ENCODE data around the gene DAPK2. TPM values are rescaled to one million over a fixed set of nuclear protein-coding genes. Genes with fewer than 3 reads are reported as not detected.

Gene DAPK2
- total and polyA plus RNA-seq, 2 donors (not counting 1 experiment from before 2014, with no cell fraction given): 14.4 to 21.4 TPM

DNA sequence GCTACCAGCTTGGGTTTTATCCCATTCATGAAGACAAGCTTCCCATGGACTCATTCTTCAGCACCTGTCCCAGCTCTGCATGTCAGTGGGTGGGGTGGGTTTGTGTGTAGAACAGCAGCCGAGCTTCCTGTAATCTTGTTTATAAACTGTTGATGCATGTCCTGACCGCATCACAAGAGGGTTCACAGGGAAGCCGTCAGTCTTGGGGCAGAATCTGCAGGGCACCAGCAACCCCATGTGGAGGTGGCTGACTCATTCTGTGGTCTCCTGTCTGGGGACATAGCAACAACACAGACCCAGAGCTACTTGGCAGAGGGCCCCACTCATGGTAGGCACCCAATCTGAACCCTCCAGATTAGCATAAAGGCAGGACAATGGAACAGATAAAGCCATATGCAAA, 35.6 kb downstream of the DAPK2 start:
- DNase-seq (ENCODE audit: low read depth in 2 of 2): peak; percentile 74 to 92
- TF ChIP-seq, protein P1, sequence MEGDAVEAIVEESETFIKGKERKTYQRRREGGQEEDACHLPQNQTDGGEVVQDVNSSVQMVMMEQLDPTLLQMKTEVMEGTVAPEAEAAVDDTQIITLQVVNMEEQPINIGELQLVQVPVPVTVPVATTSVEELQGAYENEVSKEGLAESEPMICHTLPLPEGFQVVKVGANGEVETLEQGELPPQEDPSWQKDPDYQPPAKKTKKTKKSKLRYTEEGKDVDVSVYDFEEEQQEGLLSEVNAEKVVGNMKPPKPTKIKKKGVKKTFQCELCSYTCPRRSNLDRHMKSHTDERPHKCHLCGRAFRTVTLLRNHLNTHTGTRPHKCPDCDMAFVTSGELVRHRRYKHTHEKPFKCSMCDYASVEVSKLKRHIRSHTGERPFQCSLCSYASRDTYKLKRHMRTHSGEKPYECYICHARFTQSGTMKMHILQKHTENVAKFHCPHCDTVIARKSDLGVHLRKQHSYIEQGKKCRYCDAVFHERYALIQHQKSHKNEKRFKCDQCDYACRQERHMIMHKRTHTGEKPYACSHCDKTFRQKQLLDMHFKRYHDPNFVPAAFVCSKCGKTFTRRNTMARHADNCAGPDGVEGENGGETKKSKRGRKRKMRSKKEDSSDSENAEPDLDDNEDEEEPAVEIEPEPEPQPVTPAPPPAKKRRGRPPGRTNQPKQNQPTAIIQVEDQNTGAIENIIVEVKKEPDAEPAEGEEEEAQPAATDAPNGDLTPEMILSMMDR (conservative IDR thresholded peaks at IDR 0.05 in 1 of 2, IDR thresholded peaks at IDR 0.05 in 1 of 2; ENCODE audit: low read depth in 1 of 2, low read length in 2 of 2): no peak
- TF ChIP-seq EZH2 (IDR thresholded peaks at IDR 0.05; ENCODE audit: low read length, missing control alignments): no peak
- no peaks in the 10 kb centered on the region for H3K79me2 ChIP-seq (ENCODE audit: control insufficient read depth, insufficient read depth, low read length)
- no peaks in the 10 kb centered on the region for H3K9me3 ChIP-seq (ENCODE audit: control insufficient read depth, insufficient read depth, low read depth, low read length)
- no peak overlapping the region for H3K9ac ChIP-seq (ENCODE audit: insufficient read depth, low read length)
- no peaks in the 10 kb centered on the region for H3K36me3 ChIP-seq (ENCODE audit: control insufficient read depth, insufficient read depth, low read length)
- no peak overlapping the region for H3K4me3 ChIP-seq (replicated peaks in 1 of 4; ENCODE audit: control extremely low read depth in 1 of 4, insufficient read depth in 1 of 4, low read depth in 3 of 4, low read length in 4 of 4)
- H2AFZ ChIP-seq (ENCODE audit: low read length): no peak overlapping the region
- no peak overlapping the region for H3K27ac ChIP-seq (ENCODE audit: insufficient read depth, low read length)
- H3K27me3 ChIP-seq (ENCODE audit: control insufficient read depth, insufficient read depth, low read length): no peaks in the 10 kb centered on the region
- H4K20me1 ChIP-seq (ENCODE audit: control insufficient read depth, extremely low read depth, insufficient read depth, low read length): no peaks in the 10 kb centered on the region
- no peak overlapping the region for H3K4me2 ChIP-seq (ENCODE audit: extremely low read depth, insufficient read depth, low read length)
- peaks cover 10% of the 10 kb centered on the region for H3K4me1 ChIP-seq (ENCODE audit: control insufficient read depth, extremely low read depth, insufficient read depth, low read length)

DNA sequence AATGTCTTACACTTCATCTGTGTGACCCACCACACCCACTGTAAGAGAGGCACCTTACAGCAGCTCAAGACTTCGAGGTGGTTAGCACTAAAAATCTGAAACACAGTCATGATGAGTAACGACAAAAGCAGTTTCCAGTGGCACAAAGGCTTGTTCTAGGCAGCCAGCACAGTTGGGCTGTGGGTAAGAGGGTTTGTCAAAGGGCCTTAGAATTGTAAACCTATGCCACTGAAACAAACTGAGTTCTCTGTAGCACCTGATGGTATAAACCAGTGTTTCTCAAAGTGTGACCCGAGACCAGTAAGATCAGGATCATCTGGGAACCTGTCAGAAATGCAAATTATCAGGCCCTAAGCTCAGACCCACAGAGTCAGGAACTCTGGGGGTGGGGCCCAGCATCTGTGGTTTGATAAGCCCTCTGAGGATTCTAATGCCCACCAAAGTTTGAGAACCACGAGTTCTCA, 36.5 kb downstream of the DAPK2 start:
- H3K9ac ChIP-seq (ENCODE audit: insufficient read depth, low read length): no peak overlapping the region
- H3K27me3 ChIP-seq (ENCODE audit: control insufficient read depth, insufficient read depth, low read length): no peaks in the 10 kb centered on the region
- TF ChIP-seq EZH2 (IDR thresholded peaks at IDR 0.05; ENCODE audit: low read length, missing control alignments): no peak
- TF ChIP-seq, protein P1 (conservative IDR thresholded peaks at IDR 0.05 in 1 of 2, IDR thresholded peaks at IDR 0.05 in 1 of 2; ENCODE audit: low read depth in 1 of 2, low read length in 2 of 2): no peak
- H3K4me1 ChIP-seq (ENCODE audit: control insufficient read depth, extremely low read depth, insufficient read depth, low read length): peaks cover 13% of the 10 kb centered on the region
- no peaks in the 10 kb centered on the region for H3K36me3 ChIP-seq (ENCODE audit: control insufficient read depth, insufficient read depth, low read length)
- no peak overlapping the region for H2AFZ ChIP-seq (ENCODE audit: low read length)
- H3K9me3 ChIP-seq (ENCODE audit: control insufficient read depth, insufficient read depth, low read depth, low read length): no peaks in the 10 kb centered on the region
- no peaks in the 10 kb centered on the region for H4K20me1 ChIP-seq (ENCODE audit: control insufficient read depth, extremely low read depth, insufficient read depth, low read length)
- no peak overlapping the region for H3K4me2 ChIP-seq (ENCODE audit: extremely low read depth, insufficient read depth, low read length)
- H3K27ac ChIP-seq (ENCODE audit: insufficient read depth, low read length): no peak overlapping the region
- peak in 1 of 2 donors; percentile 74 for DNase-seq (ENCODE audit: low read depth in 2 of 2)
- H3K79me2 ChIP-seq (ENCODE audit: control insufficient read depth, insufficient read depth, low read length): no peaks in the 10 kb centered on the region
- H3K4me3 ChIP-seq (replicated peaks in 1 of 4; ENCODE audit: control extremely low read depth in 1 of 4, insufficient read depth in 1 of 4, low read depth in 3 of 4, low read length in 4 of 4): no peak overlapping the region

DNA sequence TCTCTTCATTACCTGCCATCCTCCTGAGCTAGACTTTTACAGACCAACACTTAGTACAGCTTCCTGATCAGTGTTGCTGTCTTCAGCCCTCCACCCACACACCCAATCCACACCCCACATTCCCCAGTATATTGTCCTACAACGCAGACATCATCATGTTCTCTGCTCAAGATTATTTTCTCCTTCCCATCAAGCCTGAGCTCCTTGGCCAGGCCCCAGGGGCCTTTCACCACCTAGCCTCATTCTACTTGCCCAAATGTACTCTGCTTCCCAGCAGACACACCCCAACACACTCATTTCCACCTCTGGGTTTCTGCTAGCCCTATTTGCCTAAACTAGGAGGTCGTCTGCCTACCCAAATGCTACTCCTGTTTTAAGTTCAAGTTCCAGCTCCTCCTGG, 37.0 kb downstream of the DAPK2 start:
- H3K36me3 ChIP-seq (ENCODE audit: control insufficient read depth, insufficient read depth, low read length): no peaks in the 10 kb centered on the region
- H3K4me2 ChIP-seq (ENCODE audit: extremely low read depth, insufficient read depth, low read length): no peak overlapping the region
- H3K27ac ChIP-seq (ENCODE audit: insufficient read depth, low read length): no peak overlapping the region
- TF ChIP-seq EZH2 (IDR thresholded peaks at IDR 0.05; ENCODE audit: low read length, missing control alignments): no peak
- TF ChIP-seq, protein P1 (conservative IDR thresholded peaks at IDR 0.05 in 1 of 2, IDR thresholded peaks at IDR 0.05 in 1 of 2; ENCODE audit: low read depth in 1 of 2, low read length in 2 of 2): no peak
- H4K20me1 ChIP-seq (ENCODE audit: control insufficient read depth, extremely low read depth, insufficient read depth, low read length): no peaks in the 10 kb centered on the region
- H3K4me1 ChIP-seq (ENCODE audit: control insufficient read depth, extremely low read depth, insufficient read depth, low read length): peaks cover 16% of the 10 kb centered on the region
- H3K4me3 ChIP-seq (replicated peaks in 1 of 4; ENCODE audit: control extremely low read depth in 1 of 4, insufficient read depth in 1 of 4, low read depth in 3 of 4, low read length in 4 of 4): no peak overlapping the region
- no peak overlapping the region for H3K9ac ChIP-seq (ENCODE audit: insufficient read depth, low read length)
- H2AFZ ChIP-seq (ENCODE audit: low read length): no peak overlapping the region
- H3K9me3 ChIP-seq (ENCODE audit: control insufficient read depth, insufficient read depth, low read depth, low read length): no peaks in the 10 kb centered on the region
- peak in 1 of 2 donors; percentile 31 for DNase-seq (ENCODE audit: low read depth in 2 of 2)
- no peaks in the 10 kb centered on the region for H3K27me3 ChIP-seq (ENCODE audit: control insufficient read depth, insufficient read depth, low read length)
- no peaks in the 10 kb centered on the region for H3K79me2 ChIP-seq (ENCODE audit: control insufficient read depth, insufficient read depth, low read length)

Measured in fibroblast of lung (primary cell).